Fibroblast of lung (primary cell): ENCODE results near the gene MS4A4E. TPM values are rescaled to one million over a fixed set of nuclear protein-coding genes. Genes with fewer than 3 reads are reported as not detected.

ENCODE experiments used
- DNase-seq, 2 donors: peaks; one replicate each; pipeline versions ENCODE4 v3.0.0 to v3.0.0-alpha.2; 2010; ENCODE audit warnings: low read depth in 2 of 2
- H2AFZ ChIP-seq: 2 replicates; pipeline ENCODE4 v1.5.1; 2012; ENCODE audit warnings: low read length, control low read depth, inconsistent platforms
- H3K27ac ChIP-seq: 2 replicates; pipeline ENCODE4 v1.5.1; 2011; ENCODE audit warnings: low read length, control low read depth; ENCODE audit not compliant: insufficient read depth
- H3K27me3 ChIP-seq: 2 replicates; pipeline ENCODE4 v1.5.1; 2011; ENCODE audit warnings: mild to moderate bottlenecking, low read length; ENCODE audit not compliant: control insufficient read depth, insufficient read depth
- H3K36me3 ChIP-seq: 2 replicates; pipeline ENCODE4 v1.5.1; 2011; ENCODE audit warnings: low read length; ENCODE audit not compliant: control insufficient read depth, insufficient read depth
- H3K4me1 ChIP-seq: 2 replicates; pipeline ENCODE4 v1.5.1; 2011; ENCODE audit warnings: low read length; ENCODE audit not compliant: control insufficient read depth, insufficient read depth; ENCODE audit errors: extremely low read depth
- H3K4me2 ChIP-seq: 2 replicates; pipeline ENCODE4 v1.5.1; 2011; ENCODE audit warnings: low read length, control low read depth; ENCODE audit not compliant: insufficient read depth; ENCODE audit errors: extremely low read depth
- H3K4me3 ChIP-seq, 4 experiments: fragments of 200-600 bp in 1 of 4; sonication (generic) in 1 of 4; replicated peaks in 1 of 4; 2 replicates each; pipeline ENCODE4 v1.5.1; 2011 to 2016; ENCODE audit warnings: low read length in 4 of 4, low read depth in 3 of 4, mild to moderate bottlenecking in 3 of 4, control low read depth in 2 of 4, inconsistent platforms in 1 of 4, mixed read lengths in 1 of 4; ENCODE audit not compliant: insufficient read depth in 1 of 4; ENCODE audit errors: control extremely low read depth in 1 of 4
- H3K79me2 ChIP-seq: 2 replicates; pipeline ENCODE4 v1.5.1; 2012; ENCODE audit warnings: mild to moderate bottlenecking, low read length, inconsistent platforms; ENCODE audit not compliant: control insufficient read depth, insufficient read depth
- H3K9ac ChIP-seq: 2 replicates; pipeline ENCODE4 v1.5.1; 2011; ENCODE audit warnings: mild to moderate bottlenecking, low read length, control low read depth; ENCODE audit not compliant: insufficient read depth
- H3K9me3 ChIP-seq: 2 replicates; pipeline ENCODE4 v1.5.1; 2012; ENCODE audit warnings: low read depth, low read length; ENCODE audit not compliant: control insufficient read depth, insufficient read depth
- H4K20me1 ChIP-seq: 2 replicates; pipeline ENCODE4 v1.5.1; 2011; ENCODE audit warnings: low read length; ENCODE audit not compliant: control insufficient read depth, insufficient read depth; ENCODE audit errors: extremely low read depth
- EZH2 ChIP-seq: IDR thresholded peaks from 2 replicates; pipeline ENCODE4 v1.5.1; 2012; ENCODE audit warnings: low read length, control low read depth, mild to moderate bottlenecking; ENCODE audit errors: missing control alignments
- polyA plus RNA-seq, 2 donors: library from polyadenylated mRNA; depleted of rRNA in 1 of 2; stranded (reverse) in 1 of 2; unstranded in 1 of 2; fragments of >200 nt; gene quantifications; 2 replicates each; pipeline ENCODE4 v1.2.1, GENCODE V29; 2011 to 2012; ENCODE audit warnings: missing spikeins in 1 of 2
- total RNA-seq: library from RNA; depleted of rRNA; stranded (reverse); fragments of >200 nt; gene quantifications from 2 replicates; pipeline ENCODE4 v1.2.1, GENCODE V29; 2014
- TF ChIP-seq, protein P1 (sequence below), 2 donors: IDR thresholded peaks in 1 of 2; conservative IDR thresholded peaks in 1 of 2; 1 replicate in 1 of 2; 2 replicates in 1 of 2; pipeline ENCODE4 v1.5.1; 2011 to 2012; ENCODE audit warnings: low read length in 2 of 2, control low read depth in 1 of 2, inconsistent platforms in 1 of 2, low read depth in 1 of 2, mild to moderate bottlenecking in 1 of 2

MS4A4E gene
- total and polyA plus RNA-seq, 2 donors (not counting 1 experiment from before 2014, with no cell fraction given), result not detected

- Histone ChIP-seq H3K9ac (no peak overlapping the region), H3K4me2 (no peak overlapping the region), H4K20me1 (no peaks in the 10 kb centered on the region), H3K36me3 (no peaks in the 10 kb centered on the region), H3K27ac (no peak overlapping the region), H3K4me1 (no peaks in the 10 kb centered on the region), H3K79me2 (no peaks in the 10 kb centered on the region), H3K9me3 (no peaks in the 10 kb centered on the region), H2AFZ (no peak overlapping the region), H3K4me3 (no peak overlapping the region), H3K27me3 (no peaks in the 10 kb centered on the region)
- TF ChIP-seq EZH2, result no peak
- TF ChIP-seq, protein P1, sequence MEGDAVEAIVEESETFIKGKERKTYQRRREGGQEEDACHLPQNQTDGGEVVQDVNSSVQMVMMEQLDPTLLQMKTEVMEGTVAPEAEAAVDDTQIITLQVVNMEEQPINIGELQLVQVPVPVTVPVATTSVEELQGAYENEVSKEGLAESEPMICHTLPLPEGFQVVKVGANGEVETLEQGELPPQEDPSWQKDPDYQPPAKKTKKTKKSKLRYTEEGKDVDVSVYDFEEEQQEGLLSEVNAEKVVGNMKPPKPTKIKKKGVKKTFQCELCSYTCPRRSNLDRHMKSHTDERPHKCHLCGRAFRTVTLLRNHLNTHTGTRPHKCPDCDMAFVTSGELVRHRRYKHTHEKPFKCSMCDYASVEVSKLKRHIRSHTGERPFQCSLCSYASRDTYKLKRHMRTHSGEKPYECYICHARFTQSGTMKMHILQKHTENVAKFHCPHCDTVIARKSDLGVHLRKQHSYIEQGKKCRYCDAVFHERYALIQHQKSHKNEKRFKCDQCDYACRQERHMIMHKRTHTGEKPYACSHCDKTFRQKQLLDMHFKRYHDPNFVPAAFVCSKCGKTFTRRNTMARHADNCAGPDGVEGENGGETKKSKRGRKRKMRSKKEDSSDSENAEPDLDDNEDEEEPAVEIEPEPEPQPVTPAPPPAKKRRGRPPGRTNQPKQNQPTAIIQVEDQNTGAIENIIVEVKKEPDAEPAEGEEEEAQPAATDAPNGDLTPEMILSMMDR (conservative IDR thresholded peaks at IDR 0.05 in 1 of 2, IDR thresholded peaks at IDR 0.05 in 1 of 2; ENCODE audit: low read depth in 1 of 2, low read length in 2 of 2), result no peak
- DNase-seq, result no peak
Observed at GRCh38 chr11:60252213-60253108, 9.5 kb upstream of the MS4A4E start.

GRCh38 chr11:60251485-60252212 lies 8.7 kb upstream of the MS4A4E start:
- H3K36me3 ChIP-seq, result no peaks in the 10 kb centered on the region
- no peaks in the 10 kb centered on the region for H4K20me1 ChIP-seq
- no peak overlapping the region for H3K4me2 ChIP-seq
- no peak overlapping the region for H3K27ac ChIP-seq
- no peak for TF ChIP-seq EZH2
- TF ChIP-seq, protein P1 (conservative IDR thresholded peaks at IDR 0.05 in 1 of 2, IDR thresholded peaks at IDR 0.05 in 1 of 2; ENCODE audit: low read depth in 1 of 2, low read length in 2 of 2), result peak; percentile 33 to 53
- no peaks in the 10 kb centered on the region for H3K4me1 ChIP-seq
- H3K4me3 ChIP-seq, result no peak overlapping the region
- peak in 1 of 2 donors; percentile 21 for DNase-seq
- no peak overlapping the region for H3K9ac ChIP-seq
- no peaks in the 10 kb centered on the region for H3K9me3 ChIP-seq
- H2AFZ ChIP-seq, result no peak overlapping the region
- H3K79me2 ChIP-seq, result no peaks in the 10 kb centered on the region
- H3K27me3 ChIP-seq, result no peaks in the 10 kb centered on the region

DNA sequence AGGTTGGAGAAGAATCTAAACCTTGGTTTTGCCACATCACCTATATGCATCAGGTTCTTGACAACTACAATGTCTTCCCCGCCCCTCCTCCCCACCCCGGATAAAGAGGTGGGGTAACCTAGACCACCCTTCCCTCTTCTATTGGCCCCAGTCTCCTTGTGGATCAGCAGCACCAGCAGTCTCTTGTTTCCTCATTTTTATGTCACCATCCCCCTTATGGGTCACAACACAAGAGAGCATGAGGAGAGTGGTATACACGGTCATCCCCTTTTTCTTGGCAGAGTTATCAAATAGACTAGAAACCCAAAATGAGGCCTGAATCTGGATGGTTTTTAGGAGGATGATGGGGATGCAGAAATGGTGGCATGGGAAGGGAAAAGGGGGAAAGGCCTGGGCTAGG lies 1.2 kb downstream of the MS4A4E start:
- Histone ChIP-seq H3K9ac (no peak overlapping the region), H3K4me2 (no peak overlapping the region), H3K79me2 (no peaks in the 10 kb centered on the region), H3K27me3 (no peaks in the 10 kb centered on the region), H3K36me3 (no peaks in the 10 kb centered on the region), H4K20me1 (no peaks in the 10 kb centered on the region), H3K4me3 (no peak overlapping the region), H3K9me3 (no peaks in the 10 kb centered on the region), H3K4me1 (no peaks in the 10 kb centered on the region), H2AFZ (no peak overlapping the region), H3K27ac (no peak overlapping the region)
- no peak for DNase-seq
- TF ChIP-seq, protein P1 (conservative IDR thresholded peaks at IDR 0.05 in 1 of 2, IDR thresholded peaks at IDR 0.05 in 1 of 2; ENCODE audit: low read depth in 1 of 2, low read length in 2 of 2), result no peak
- no peak for TF ChIP-seq EZH2
